NCI-H146 (cell line): ENCODE data around the gene CELF4.

Experiments
- DNase-seq: peaks from one replicate; lab custom pipeline; 2025; lab: John Stamatoyannopoulos, UW

The CELF4 gene

GRCh38 chr18:37285825-37286224 is 279.8 kb downstream of the CELF4 start:
- DNase-seq: no peak

GRCh38 chr18:37284260-37284659 is 281.3 kb downstream of the CELF4 start:
- DNase-seq: no peak

- DNase-seq: no peak
Measured at GRCh38 chr18:37282386-37283037, 283.1 kb downstream of the CELF4 start.

- DNase-seq: no peak
Measured at GRCh38 chr18:37280701-37281393, 284.8 kb downstream of the CELF4 start.

GRCh38 chr18:37277804-37278203 is 287.8 kb downstream of the CELF4 start:
- no peak for DNase-seq

GRCh38 chr18:37276111-37276890 is 289.3 kb downstream of the CELF4 start:
- DNase-seq: peak; percentile 34

GRCh38 chr18:37275237-37275741 is 290.3 kb downstream of the CELF4 start:
- no peak for DNase-seq

- DNase-seq: no peak
Measured at GRCh38 chr18:37274309-37275236, 291.0 kb downstream of the CELF4 start.

GRCh38 chr18:37272841-37273240 is 292.8 kb downstream of the CELF4 start:
- peak; percentile 45 for DNase-seq

GRCh38 chr18:37272226-37272625 is 293.4 kb downstream of the CELF4 start:
- no peak for DNase-seq

GRCh38 chr18:37270666-37271052 is 294.9 kb downstream of the CELF4 start:
- no peak for DNase-seq

- DNase-seq: no peak
Measured at GRCh38 chr18:37270038-37270665, 295.4 kb downstream of the CELF4 start.

GRCh38 chr18:37266290-37266689 is 299.3 kb downstream of the CELF4 start:
- no peak for DNase-seq

GRCh38 chr18:37265382-37265781 is 300.2 kb downstream of the CELF4 start:
- no peak for DNase-seq

GRCh38 chr18:37264956-37265355 is 300.6 kb downstream of the CELF4 start:
- no peak for DNase-seq

GRCh38 chr18:37261988-37262387 is 303.6 kb downstream of the CELF4 start:
- no peak for DNase-seq

- no peak for DNase-seq
Measured at GRCh38 chr18:37261246-37261840, 304.3 kb downstream of the CELF4 start.

- DNase-seq: no peak
Measured at GRCh38 chr18:37260367-37261093, 305.1 kb downstream of the CELF4 start.

GRCh38 chr18:37259711-37260110 is 305.9 kb downstream of the CELF4 start:
- no peak for DNase-seq

GRCh38 chr18:37258819-37259218 is 306.8 kb downstream of the CELF4 start:
- no peak for DNase-seq
